Measurements from ENCODE around the gene ZNF467. TPM values are rescaled to one million over a fixed set of nuclear protein-coding genes. Genes with fewer than 3 reads are reported as not detected.

The ZNF467 gene
- total RNA-seq, 1 donor from 2014 or later: 3.5 TPM

DNA sequence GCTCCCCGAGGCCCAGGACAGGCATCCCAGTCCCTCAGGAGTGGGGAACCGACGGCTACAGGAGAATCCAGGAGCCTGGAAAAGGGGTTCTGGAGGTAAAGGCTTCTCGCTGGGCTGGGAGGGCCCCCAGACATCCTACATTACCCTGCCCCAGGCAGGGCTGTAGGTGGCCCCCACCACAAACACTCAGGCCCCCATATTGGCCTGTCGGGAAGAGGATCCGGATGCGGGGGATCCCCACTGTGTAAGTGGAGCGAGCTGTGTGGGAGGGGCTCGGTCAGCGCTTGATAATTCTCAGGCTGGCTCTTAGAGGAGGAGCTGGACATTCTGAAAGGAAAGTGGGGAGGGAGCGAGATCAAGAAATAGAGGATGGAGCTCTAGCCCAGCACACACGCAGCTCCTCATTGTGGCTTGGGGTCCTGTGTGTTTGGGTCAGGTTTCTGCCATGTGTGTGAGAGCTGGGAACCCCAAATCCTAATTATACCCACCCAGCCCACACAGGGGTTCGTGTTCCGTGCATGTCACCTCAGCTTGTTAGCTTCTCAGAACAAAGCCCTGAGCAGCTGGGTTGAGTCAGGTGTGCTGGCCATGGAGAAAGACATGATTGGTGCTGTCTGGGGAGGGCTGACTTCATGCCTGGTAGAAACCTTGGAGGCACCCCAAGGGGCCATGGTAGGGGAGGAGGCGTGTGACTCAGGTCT is 49.4 kb downstream of the ZNF467 start:
- H3K36me3 Mint-ChIP-seq (ENCODE audit: low read depth): peaks cover 20% of the 10 kb centered on the region
- H3K27ac Mint-ChIP-seq (ENCODE audit: unreplicated experiment): no peak overlapping the region
- DNase-seq (ENCODE audit: low spot score): no peak
- TF ChIP-seq, protein P1, sequence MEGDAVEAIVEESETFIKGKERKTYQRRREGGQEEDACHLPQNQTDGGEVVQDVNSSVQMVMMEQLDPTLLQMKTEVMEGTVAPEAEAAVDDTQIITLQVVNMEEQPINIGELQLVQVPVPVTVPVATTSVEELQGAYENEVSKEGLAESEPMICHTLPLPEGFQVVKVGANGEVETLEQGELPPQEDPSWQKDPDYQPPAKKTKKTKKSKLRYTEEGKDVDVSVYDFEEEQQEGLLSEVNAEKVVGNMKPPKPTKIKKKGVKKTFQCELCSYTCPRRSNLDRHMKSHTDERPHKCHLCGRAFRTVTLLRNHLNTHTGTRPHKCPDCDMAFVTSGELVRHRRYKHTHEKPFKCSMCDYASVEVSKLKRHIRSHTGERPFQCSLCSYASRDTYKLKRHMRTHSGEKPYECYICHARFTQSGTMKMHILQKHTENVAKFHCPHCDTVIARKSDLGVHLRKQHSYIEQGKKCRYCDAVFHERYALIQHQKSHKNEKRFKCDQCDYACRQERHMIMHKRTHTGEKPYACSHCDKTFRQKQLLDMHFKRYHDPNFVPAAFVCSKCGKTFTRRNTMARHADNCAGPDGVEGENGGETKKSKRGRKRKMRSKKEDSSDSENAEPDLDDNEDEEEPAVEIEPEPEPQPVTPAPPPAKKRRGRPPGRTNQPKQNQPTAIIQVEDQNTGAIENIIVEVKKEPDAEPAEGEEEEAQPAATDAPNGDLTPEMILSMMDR (IDR thresholded peaks at IDR 0.05): no peak
- H3K9me3 Mint-ChIP-seq (ENCODE audit: low read depth): no peaks in the 10 kb centered on the region
- no peak overlapping the region for H3K4me3 Mint-ChIP-seq (ENCODE audit: unreplicated experiment)
- no peaks in the 10 kb centered on the region for H3K27me3 Mint-ChIP-seq (ENCODE audit: low read depth)
- peaks cover 13% of the 10 kb centered on the region for H3K4me1 Mint-ChIP-seq (ENCODE audit: low read depth)

DNA sequence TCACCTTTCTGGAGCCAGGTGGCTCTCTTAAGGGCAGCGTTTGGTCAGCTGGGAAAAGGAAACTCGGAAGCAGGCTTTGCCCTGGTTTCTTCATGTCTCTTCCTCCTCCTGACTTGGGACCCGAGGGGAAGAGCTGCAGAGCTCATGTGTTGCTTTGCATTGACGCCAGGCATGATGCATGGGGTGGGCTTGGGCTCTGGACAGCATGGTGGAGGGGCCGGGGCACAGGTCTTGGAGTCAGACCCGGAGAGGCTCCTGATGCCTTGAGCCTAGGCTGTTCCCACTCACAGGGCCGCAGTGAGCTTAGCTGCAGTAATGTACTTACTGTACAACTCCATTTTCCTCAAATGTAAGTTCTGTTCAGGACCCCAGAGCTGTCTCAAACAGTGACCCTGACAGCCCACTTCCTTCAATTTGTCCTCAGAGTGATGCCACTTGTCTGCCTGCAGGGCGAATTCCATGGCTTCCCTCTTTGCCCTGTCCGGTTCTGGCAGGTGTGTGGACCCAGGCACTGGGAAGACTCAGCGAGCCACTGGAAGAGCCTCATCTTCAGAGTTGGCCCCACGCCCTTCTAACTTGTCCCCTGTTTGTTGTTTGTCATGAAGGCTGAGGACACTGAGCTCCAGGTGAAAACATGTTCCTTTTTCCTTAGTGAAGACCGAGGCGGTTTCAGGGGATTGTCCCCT is 50.2 kb downstream of the ZNF467 start:
- Mint-ChIP-seq H3K27ac (ENCODE audit: unreplicated experiment) (no peak overlapping the region), H3K27me3 (ENCODE audit: low read depth) (no peaks in the 10 kb centered on the region), H3K4me3 (ENCODE audit: unreplicated experiment) (no peak overlapping the region), H3K9me3 (ENCODE audit: low read depth) (no peaks in the 10 kb centered on the region), H3K36me3 (ENCODE audit: low read depth) (peaks cover 20% of the 10 kb centered on the region), H3K4me1 (ENCODE audit: low read depth) (peaks cover 13% of the 10 kb centered on the region)
- no peak for DNase-seq (ENCODE audit: low spot score)
- TF ChIP-seq, protein P1 (IDR thresholded peaks at IDR 0.05): no peak

DNA sequence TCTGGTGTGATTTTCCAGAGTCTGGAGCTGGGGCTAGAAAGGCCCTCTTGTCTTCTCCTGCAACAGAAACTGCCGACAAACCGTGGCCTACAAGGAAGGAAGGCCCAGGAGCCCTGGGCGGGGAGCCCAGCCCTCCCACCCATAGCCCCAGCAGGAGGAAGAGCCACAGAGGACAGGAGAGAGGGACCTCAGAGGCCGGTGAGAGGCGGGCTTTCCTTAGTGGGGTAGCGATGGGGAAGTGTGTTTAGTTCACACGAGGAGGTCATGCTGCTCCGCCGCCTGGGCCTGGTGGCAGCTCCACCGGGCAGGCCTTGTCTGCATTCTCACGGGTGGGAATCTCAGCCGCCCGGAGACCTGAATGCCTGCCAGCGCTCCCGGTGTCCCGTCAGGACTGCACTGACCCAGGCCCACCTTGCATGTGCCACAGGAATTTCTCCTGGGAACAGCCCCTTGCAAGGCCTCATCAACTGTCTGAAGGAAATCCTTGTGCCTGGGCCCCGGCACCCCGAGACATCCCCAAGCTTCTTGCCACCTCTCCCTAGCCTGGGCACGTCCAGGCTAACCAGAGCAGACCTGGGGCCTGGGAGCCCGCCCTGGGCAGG is 50.9 kb downstream of the ZNF467 start:
- Mint-ChIP-seq H3K4me3 (ENCODE audit: unreplicated experiment) (no peak overlapping the region), H3K27ac (ENCODE audit: unreplicated experiment) (no peak overlapping the region), H3K27me3 (ENCODE audit: low read depth) (no peaks in the 10 kb centered on the region), H3K36me3 (ENCODE audit: low read depth) (peaks cover 17% of the 10 kb centered on the region), H3K4me1 (ENCODE audit: low read depth) (peaks cover 13% of the 10 kb centered on the region), H3K9me3 (ENCODE audit: low read depth) (no peaks in the 10 kb centered on the region)
- TF ChIP-seq, protein P1 (IDR thresholded peaks at IDR 0.05): no peak
- no peak for DNase-seq (ENCODE audit: low spot score)

DNA sequence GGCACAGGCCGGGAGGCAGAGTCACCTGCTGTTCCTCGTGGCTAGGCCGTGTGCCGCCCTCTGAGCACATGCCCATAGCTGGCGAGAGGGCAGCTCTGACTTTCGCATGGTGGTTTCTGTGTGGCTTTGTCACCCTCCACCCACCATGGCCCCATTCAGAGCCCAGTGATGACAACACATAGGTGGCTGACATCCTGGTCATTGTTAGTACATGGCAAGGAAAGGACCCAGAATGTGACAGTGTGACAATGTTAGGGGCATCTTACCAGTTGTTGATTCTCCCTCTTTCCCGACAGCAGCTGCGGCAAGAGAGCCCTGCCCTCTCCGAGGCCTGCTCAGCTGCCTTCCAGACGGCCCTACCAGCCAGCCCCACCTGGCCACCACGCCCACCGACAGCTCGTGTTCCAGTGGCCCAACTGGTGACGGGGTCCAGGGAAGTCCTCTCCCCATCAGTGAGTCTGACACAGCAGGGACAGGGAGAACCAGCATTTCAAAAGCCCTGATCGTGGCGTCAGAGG is 52.2 kb downstream of the ZNF467 start:
- peaks cover 12% of the 10 kb centered on the region for H3K36me3 Mint-ChIP-seq (ENCODE audit: low read depth)
- no peak overlapping the region for H3K4me3 Mint-ChIP-seq (ENCODE audit: unreplicated experiment)
- DNase-seq (ENCODE audit: low spot score): no peak
- H3K27me3 Mint-ChIP-seq (ENCODE audit: low read depth): no peaks in the 10 kb centered on the region
- peaks cover 21% of the 10 kb centered on the region for H3K4me1 Mint-ChIP-seq (ENCODE audit: low read depth)
- TF ChIP-seq, protein P1 (IDR thresholded peaks at IDR 0.05): no peak
- H3K27ac Mint-ChIP-seq (ENCODE audit: unreplicated experiment): no peak overlapping the region
- no peaks in the 10 kb centered on the region for H3K9me3 Mint-ChIP-seq (ENCODE audit: low read depth)

DNA sequence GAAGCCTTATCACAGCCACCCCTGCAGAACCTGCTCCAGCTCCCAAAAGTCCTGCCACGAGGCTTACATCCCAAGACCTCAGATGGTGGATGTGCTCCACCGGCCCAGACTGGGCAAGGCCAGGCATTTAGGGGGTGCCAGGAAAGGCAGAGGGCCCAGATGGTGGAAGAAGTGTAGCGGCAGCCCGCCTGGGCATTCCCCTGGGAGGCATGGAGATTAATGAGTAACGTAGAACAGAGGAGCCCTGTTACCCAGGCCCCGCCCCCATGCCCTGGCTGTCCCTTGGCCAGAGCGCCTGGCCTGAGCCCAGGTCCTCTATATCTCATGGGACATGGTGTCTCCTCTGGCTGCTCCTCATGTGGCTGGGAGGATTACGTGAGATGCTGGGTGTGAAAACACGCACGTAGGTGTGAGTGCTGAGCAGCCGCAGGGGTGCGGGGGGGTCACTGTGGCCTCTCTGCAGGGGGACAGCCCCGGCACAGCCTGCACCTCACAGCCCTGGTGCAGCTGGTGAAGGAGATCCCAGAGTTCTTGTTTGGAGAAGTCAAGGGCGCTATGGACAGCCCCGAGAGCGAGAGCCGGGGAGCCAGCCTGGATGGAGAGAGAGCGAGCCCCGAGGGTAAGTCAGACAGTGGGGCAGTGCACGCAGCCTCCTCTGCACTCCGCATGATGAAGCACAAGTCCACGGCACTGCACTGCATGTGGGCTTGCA is 52.9 kb downstream of the ZNF467 start:
- peaks cover 27% of the 10 kb centered on the region for H3K4me1 Mint-ChIP-seq (ENCODE audit: low read depth)
- no peaks in the 10 kb centered on the region for H3K9me3 Mint-ChIP-seq (ENCODE audit: low read depth)
- TF ChIP-seq, protein P1 (IDR thresholded peaks at IDR 0.05): no peak
- H3K4me3 Mint-ChIP-seq (ENCODE audit: unreplicated experiment): no peak overlapping the region
- peaks cover 9% of the 10 kb centered on the region for H3K36me3 Mint-ChIP-seq (ENCODE audit: low read depth)
- no peak overlapping the region for H3K27ac Mint-ChIP-seq (ENCODE audit: unreplicated experiment)
- no peaks in the 10 kb centered on the region for H3K27me3 Mint-ChIP-seq (ENCODE audit: low read depth)
- no peak for DNase-seq (ENCODE audit: low spot score)

Data from chondrocyte (in vitro differentiated cells).